ENCODE measurements around the gene RPL37. TPM values are rescaled to one million over a fixed set of nuclear protein-coding genes. Genes with fewer than 3 reads are reported as not detected.

Gene RPL37
- total RNA-seq, 4 donors from 2014 or later, result 117 to 365 (median 159) TPM

- H3K27me3 ChIP-seq, result no peaks in the 10 kb centered on the region
- H3K27ac ChIP-seq, result no peak overlapping the region
- peaks cover 0 to 8% (median under 1%) of the 10 kb centered on the region in 4 donors for H3K4me1 ChIP-seq
- no peaks in the 10 kb centered on the region for H3K9me3 ChIP-seq
- WGBS, 2 donors, result 92 to 97% methylated on average over 1 of the region's 1 CpG
- no peak overlapping the region for H3K4me3 ChIP-seq
- DNase-seq (ENCODE audit: low spot score in 2 of 2), result no peak
- TF ChIP-seq EP300 (IDR thresholded peaks at IDR 0.05), result no peak
- TF ChIP-seq POLR2A (IDR thresholded peaks at IDR 0.05), result no peak
- no peak for TF ChIP-seq CTCF (IDR thresholded peaks at IDR 0.05)
- H3K36me3 ChIP-seq, result peaks cover 0 to 59% (median 0%) of the 10 kb centered on the region in 3 donors
Measured at GRCh38 chr5:40776658-40776977, 58.4 kb downstream of the RPL37 start.

GRCh38 chr5:40775846-40776657 lies 59.0 kb downstream of the RPL37 start:
- Histone ChIP-seq H3K4me3 (no peak overlapping the region), H3K36me3 (peaks cover 0 to 65% (median 0%) of the 10 kb centered on the region in 3 donors), H3K9me3 (no peaks in the 10 kb centered on the region), H3K27me3 (no peaks in the 10 kb centered on the region), H3K4me1 (peaks cover 0 to 7% (median 0%) of the 10 kb centered on the region in 4 donors), H3K27ac (no peak overlapping the region)
- TF ChIP-seq CTCF (IDR thresholded peaks at IDR 0.05), result no peak
- TF ChIP-seq POLR2A (IDR thresholded peaks at IDR 0.05), result no peak
- no peak for TF ChIP-seq EP300 (IDR thresholded peaks at IDR 0.05)
- 66 to 68% methylated on average over 6 of the region's 6 CpGs for WGBS, 2 donors
- no peak for DNase-seq (ENCODE audit: low spot score in 2 of 2)

Small RNAs within 50 kb of the gene (small RNA-seq; reads per million reads assigned to genes)
- gene RF00191 (not detected), gene SNORD72 (17.2 reads per million, percentile 92 among the genes with 10 or more reads in this experiment)

Other genes starting within 250 kb of the RPL37 start
- gene PTGER4, start 155.3 kb downstream of the RPL37 start, total RNA-seq, result 10 to 100 TPM; 21.6 to 72.3 (median 57.0) TPM
- 10 to 100 TPM; 11.4 to 27.1 (median 19.9) TPM for gene TTC33, start 79.3 kb downstream of the RPL37 start, total RNA-seq
- gene PRKAA1, start 36.8 kb downstream of the RPL37 start, total RNA-seq, result 10 to 100 TPM; 66.2 to 86.1 (median 77.9) TPM
- 10 to 100 TPM in 3 of 4 donors, 1 to 10 TPM in 1; 7.6 to 16.1 (median 11.3) TPM for gene CARD6, start 6.1 kb upstream of the RPL37 start, total RNA-seq
- 100 to 1,000 TPM in 2 of 4 donors, 10 to 100 TPM in 2; 87.0 to 239 (median 104) TPM for gene C7, start 74.3 kb upstream of the RPL37 start, total RNA-seq
- not detected for gene MROH2B, start 236.1 kb upstream of the RPL37 start, total RNA-seq

Measured in tibial nerve (tissue), 4 donors.